Measurements from ENCODE around the gene PCDHB5.
A peak's percentile ranks its signal among the peaks of the same experiment; 100 is the strongest.
"Not testable (repeated sequence)": the region's sequence is repeated elsewhere in the genome, so short reads cannot be mapped to it uniquely, and the experiment has no call there.

Gene PCDHB5

DNA sequence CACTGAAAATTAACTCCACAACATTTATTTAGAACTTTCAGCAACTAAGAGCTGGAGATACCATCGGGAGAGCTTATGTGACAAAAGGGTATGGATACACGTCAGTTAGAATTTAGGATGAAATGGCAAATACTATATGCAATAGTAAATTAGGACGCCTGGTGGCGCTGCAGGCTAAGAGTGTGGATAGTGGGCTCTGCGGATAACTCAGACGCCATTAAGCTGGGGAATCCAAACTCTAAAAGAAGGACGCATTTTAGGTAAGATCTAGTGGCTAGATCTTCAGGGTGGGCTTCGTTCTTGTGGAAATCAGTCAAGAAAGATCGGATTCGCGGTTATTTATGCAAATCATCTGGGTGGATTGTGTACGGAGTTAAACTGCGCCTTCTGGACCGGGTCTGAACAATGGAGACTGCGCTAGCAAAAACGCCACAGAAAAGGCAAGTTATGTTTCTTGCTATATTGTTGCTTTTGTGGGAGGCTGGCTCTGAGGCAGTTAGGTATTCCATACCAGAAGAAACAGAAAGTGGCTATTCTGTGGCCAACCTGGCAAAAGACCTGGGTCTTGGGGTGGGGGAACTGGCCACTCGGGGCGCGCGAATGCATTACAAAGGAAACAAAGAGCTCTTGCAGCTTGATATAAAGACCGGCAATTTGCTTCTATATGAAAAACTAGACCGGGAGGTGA is at the start of gene PCDHB5:
PCDHB5 (plus strand) TSS at position 177 of the 688 bp plus-strand sequence; CDS start at position 406, 229 bp downstream.
- DNase-seq (ENCODE audit: low spot score): peak; percentile 8

DNA sequence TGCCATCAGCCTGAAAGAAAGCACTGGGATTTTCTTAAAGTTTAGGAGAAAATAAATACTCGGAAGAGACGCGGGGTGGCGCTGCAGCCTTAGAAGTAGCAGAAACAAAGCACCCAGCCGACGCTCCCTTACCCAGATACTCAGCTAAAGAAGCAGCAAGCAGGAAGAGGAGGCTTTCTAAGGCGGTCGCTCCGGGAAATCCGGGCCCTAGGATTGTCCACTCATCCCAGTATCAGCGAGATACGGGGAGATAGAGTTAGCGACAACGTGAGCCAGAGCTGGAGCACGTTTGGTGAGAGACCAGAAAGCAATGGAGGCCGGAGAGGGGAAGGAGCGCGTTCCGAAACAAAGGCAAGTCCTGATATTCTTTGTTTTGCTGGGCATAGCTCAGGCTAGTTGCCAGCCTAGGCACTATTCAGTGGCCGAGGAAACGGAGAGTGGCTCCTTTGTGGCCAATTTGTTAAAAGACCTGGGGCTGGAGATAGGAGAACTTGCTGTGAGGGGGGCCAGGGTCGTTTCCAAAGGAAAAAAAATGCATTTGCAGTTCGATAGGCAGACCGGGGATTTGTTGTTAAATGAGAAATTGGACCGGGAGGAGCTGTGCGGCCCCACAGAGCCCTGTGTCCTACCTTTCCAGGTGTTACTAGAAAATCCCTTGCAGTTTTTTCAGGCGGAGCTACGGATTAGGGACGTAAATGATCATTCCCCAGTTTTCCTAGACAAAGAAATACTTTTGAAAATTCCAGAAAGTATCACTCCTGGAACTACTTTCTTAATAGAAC is 40.3 kb upstream of the PCDHB5 start, which contains the start of gene PCDHB2:
PCDHB2 (plus strand) TSS at position 135 of the 782 bp plus-strand sequence; CDS start at position 311, 176 bp downstream.
- peak; percentile 70 for DNase-seq (ENCODE audit: low spot score)

DNA sequence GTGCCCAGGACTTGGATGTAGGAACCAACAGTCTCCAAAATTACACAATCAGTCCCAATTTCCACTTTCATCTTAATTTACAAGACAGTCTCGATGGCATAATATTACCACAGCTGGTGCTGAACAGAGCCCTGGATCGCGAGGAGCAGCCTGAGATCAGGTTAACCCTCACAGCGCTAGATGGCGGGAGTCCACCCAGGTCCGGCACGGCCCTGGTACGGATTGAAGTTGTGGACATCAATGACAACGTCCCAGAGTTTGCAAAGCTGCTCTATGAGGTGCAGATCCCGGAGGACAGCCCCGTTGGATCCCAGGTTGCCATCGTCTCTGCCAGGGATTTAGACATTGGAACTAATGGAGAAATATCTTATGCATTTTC is 39.8 kb upstream of the PCDHB5 start:
- DNase-seq (ENCODE audit: low spot score): no peak

DNA sequence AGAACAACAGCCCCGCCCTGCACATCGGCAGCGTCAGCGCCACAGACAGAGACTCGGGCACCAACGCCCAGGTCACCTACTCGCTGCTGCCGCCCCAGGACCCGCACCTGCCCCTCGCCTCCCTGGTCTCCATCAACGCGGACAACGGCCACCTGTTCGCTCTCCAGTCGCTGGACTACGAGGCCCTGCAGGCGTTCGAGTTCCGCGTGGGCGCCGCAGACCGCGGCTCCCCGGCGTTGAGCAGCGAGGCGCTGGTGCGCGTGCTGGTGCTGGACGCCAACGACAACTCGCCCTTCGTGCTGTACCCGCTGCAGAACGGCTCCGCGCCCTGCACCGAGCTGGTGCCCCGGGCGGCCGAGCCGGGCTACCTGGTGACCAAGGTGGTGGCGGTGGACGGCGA is 38.8 kb upstream of the PCDHB5 start:
- not testable (repeated sequence) for DNase-seq (ENCODE audit: low spot score)

DNA sequence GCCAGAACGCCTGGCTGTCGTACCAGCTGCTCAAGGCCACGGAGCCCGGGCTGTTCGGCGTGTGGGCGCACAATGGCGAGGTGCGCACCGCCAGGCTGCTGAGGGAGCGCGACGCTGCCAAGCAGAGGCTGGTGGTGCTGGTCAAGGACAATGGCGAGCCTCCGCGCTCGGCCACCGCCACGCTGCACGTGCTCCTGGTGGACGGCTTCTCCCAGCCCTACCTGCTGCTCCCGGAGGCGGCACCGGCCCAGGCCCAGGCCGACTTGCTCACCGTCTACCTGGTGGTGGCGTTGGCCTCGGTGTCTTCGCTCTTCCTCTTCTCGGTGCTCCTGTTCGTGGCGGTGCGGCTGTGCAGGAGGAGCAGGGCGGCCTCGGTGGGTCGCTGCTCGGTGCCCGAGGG is 38.4 kb upstream of the PCDHB5 start:
- not testable (repeated sequence) for DNase-seq (ENCODE audit: low spot score)

DNA sequence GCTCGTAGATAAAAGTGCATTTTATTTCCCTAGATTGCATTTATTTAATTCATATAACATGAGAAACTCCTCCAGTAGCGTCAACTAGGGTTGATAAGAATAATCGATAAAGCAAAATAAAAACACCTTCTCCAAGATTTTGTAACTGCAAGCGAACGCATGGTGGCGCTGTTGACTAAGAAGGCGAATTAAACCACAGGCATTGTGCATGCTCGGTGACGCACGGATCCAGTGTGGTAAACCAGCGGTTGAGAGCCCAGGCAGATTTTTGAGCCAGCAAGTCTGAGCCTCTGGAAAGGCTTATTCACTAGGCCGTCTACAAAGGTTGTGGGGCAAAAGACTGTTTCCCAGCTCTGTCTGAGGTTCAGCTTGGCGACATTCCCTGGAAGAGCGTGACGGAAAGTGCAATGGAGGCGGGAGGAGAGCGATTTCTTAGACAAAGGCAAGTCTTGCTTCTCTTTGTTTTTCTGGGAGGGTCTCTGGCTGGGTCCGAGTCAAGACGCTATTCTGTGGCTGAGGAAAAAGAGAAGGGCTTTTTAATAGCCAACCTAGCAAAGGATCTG is 34.7 kb upstream of the PCDHB5 start, which contains the start of gene PCDHB3:
PCDHB3 (plus strand) TSS at position 231 of the 563 bp plus-strand sequence; CDS start at position 408, 177 bp downstream.
- peak; percentile 50 for DNase-seq (ENCODE audit: low spot score)

DNA sequence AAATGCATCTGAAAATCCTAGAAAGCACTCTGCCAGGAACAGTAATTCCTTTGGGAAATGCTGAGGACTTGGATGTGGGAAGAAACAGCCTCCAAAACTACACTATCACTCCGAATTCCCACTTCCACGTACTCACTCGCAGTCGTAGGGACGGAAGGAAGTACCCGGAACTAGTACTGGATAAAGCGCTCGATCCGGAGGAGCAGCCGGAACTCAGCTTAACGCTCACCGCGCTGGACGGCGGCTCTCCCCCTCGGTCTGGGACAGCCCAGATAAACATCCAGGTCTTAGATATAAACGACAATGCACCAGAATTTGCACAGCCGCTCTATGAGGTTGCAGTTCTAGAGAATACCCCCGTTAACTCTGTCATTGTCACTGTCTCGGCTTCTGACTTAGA is 33.9 kb upstream of the PCDHB5 start:
- no peak for DNase-seq (ENCODE audit: low spot score)

DNA sequence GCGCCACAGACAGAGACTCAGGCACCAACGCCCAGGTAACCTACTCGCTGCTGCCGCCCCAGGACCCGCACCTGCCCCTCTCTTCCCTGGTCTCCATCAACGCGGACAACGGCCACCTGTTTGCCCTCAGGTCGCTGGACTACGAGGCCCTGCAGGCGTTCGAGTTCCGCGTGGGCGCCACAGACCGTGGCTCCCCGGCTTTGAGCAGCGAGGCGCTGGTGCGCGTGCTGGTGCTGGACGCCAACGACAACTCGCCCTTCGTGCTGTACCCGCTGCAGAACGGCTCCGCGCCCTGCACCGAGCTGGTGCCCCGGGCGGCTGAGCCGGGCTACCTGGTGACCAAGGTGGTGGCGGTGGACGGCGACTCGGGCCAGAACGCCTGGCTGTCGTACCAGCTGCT is 32.9 kb upstream of the PCDHB5 start:
- DNase-seq (ENCODE audit: low spot score): not testable (repeated sequence)

DNA sequence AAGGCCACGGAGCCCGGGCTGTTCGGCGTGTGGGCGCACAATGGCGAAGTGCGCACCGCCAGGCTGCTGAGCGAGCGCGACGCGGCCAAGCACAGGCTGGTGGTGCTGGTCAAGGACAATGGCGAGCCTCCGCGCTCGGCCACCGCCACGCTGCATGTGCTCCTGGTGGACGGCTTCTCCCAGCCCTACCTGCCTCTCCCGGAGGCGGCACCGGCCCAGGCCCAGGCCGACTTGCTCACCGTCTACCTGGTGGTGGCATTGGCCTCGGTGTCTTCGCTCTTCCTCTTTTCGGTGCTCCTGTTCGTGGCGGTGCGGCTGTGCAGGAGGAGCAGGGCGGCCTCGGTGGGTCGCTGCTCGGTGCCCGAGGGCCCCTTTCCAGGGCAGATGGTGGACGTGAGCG is 32.5 kb upstream of the PCDHB5 start:
- not testable (repeated sequence) for DNase-seq (ENCODE audit: low spot score)

DNA sequence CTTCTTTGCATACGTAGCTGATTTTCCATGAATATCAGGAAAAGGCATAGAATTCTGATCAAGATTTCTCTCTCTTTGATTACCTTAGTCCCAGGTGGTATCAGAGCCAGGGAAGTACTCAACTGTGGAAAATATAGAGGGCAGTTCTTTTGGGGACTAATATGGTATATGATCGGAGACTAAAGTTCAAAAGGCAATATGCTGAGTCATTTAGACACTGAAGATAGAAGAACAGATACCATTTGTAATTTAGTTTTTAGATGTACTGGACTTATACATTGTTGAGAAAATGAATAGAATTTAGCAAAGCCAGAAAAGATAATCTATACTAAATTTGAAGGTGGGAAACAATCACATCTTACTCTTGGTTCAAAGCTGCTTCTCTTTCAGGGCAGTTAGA is 29.7 kb upstream of the PCDHB5 start:
- DNase-seq (ENCODE audit: low spot score): no peak

DNA sequence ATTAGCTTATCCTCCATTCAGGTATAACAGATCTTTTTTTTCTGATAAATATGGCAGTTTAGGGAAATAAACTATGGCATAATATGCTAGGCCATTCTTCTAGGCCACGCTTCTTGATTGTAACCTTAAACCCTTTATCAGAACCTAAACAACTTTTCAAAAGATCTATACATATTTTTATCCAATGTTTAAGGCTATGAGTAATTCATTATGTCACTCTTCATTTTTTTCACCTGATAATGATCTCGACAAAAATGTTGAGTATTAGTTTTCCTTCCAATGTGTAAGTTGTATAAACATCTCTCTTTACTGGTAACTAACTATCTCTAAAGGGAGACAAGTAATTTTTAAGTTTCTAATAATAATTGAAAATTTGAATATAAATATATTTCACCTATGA is 15.8 kb upstream of the PCDHB5 start:
- no peak for DNase-seq (ENCODE audit: low spot score)

DNA sequence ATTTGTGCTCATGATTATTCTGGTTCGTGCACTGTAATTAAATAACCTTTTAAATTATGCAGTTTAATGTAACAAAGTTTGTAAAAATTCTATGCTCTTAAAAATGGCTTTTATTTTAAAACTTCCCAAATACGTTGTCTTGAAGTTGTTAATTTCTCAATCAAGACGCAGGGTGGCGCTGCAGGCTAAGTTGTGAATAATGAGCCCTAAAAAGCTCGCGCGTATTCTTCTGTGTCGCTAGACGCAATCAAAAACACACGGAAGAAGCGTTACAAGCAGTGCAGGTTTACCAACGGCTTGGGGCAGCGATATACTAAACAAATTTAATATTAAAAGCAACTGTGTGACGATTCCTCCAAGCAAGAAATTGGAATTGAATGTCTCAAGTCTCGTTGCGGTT is 13.4 kb upstream of the PCDHB5 start, which contains the start of gene PCDHB4:
PCDHB4 (plus strand) TSS at position 256 of the 400 bp plus-strand sequence. CDS start 181 bp downstream, outside the sequence.
- DNase-seq (ENCODE audit: low spot score): peak; percentile 48

DNA sequence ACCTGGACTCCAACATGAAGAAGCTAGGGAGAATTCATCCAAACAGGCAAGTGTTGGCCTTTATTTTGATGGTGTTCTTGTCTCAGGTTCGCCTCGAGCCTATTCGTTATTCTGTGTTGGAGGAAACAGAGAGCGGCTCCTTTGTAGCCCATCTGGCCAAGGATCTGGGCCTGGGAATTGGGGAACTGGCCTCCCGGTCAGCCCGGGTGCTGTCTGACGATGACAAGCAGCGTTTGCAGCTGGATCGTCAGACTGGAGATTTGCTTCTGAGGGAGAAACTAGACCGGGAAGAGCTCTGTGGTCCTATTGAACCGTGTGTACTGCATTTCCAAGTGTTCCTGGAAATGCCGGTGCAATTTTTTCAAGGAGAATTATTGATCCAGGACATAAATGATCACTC is 13.0 kb upstream of the PCDHB5 start:
- DNase-seq (ENCODE audit: low spot score): peak; percentile 4

DNA sequence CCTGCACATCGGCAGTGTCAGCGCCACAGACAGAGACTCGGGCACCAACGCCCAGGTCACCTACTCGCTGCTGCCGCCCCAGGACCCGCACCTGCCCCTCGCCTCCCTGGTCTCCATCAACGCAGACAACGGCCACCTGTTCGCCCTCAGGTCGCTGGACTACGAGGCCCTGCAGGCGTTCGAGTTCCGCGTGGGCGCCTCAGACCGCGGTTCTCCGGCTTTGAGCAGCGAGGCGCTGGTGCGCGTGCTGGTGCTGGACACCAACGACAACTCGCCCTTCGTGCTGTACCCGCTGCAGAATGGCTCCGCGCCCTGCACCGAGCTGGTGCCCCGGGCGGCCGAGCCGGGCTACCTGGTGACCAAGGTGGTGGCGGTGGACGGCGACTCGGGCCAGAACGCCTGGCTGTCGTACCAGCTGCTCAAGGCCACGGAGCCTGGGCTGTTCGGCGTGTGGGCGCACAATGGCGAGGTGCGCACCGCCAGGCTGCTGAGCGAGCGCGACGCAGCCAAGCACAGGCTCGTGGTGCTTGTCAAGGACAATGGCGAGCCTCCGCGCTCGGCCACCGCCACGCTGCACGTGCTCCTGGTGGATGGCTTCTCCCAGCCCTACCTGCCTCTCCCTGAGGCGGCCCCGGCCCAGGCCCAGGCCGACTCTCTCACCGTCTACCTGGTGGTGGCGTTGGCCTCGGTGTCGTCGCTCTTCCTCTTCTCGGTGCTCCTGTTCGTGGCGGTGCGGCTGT is 11.4 kb upstream of the PCDHB5 start:
- not testable (repeated sequence) for DNase-seq (ENCODE audit: low spot score)

DNA sequence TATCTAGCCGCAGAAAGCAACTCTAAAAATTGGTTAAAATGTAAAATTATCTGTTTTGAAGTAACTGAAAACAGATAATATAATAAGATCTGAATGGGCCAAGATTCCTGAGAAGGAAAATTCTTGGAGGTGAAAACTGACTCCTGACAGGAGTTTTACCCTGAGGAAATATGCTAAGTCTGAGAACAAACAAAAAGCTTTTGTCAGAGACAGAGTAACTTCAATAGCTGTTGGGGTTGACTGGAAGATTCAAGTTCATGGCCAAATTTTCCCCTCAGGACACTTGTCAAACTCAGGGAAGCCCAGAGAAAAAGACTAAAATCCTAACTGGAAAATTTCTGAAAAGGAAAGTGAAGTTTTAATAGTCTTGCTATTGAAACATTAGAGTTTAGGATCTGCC is 7.7 kb upstream of the PCDHB5 start:
- DNase-seq (ENCODE audit: low spot score): no peak

DNA sequence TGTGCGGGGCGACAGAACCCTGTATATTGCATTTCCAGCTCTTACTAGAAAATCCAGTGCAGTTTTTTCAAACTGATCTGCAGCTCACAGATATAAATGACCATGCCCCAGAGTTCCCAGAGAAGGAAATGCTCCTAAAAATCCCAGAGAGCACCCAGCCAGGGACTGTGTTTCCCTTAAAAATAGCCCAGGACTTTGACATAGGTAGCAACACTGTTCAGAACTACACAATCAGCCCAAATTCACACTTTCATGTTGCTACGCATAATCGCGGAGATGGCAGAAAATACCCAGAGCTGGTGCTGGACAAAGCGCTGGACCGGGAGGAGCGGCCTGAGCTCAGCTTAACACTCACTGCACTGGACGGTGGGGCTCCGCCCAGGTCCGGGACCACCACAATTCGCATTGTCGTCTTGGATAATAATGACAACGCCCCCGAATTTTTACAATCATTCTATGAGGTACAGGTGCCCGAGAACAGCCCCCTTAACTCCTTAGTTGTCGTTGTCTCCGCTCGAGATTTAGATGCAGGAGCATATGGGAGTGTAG is 786 bp downstream of the PCDHB5 start:
- DNase-seq (ENCODE audit: low spot score): no peak

DNA sequence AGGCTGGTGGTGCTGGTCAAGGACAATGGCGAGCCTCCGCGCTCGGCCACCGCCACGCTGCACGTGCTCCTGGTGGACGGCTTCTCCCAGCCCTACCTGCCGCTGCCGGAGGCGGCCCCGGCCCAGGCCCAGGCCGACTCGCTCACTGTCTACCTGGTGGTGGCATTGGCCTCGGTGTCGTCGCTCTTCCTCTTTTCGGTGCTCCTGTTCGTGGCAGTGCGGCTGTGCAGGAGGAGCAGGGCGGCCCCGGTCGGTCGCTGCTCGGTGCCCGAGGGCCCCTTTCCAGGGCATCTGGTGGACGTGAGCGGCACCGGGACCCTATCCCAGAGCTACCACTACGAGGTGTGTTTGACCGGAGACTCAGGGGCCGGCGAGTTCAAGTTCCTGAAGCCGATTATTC is 2.3 kb downstream of the PCDHB5 start:
- DNase-seq (ENCODE audit: low spot score): not testable (repeated sequence)

DNA sequence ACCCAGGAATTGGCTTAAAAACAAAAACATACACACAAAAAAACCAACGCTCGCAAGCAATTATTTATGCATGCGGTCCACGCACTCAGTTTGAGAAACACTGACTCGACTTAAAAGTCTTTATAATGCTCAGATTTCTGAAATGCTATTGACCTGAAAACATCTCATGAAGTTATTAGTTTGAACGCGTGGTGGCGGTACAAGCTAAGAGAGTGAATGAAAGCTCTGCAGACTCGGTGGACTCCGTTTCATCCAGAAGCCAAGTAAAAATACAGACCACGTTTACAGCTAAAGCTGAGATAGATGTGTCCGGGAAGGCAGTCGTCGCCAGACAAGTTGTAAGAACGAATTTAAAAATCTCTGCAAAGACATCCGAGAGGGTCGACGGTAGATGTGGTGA is 14.8 kb downstream of the PCDHB5 start, which contains the start of gene PCDHB6:
PCDHB6 (plus strand) TSS at position 246 of the 400 bp plus-strand sequence. CDS start 201 bp downstream, outside the sequence.
- DNase-seq (ENCODE audit: low spot score): peak; percentile 7

DNA sequence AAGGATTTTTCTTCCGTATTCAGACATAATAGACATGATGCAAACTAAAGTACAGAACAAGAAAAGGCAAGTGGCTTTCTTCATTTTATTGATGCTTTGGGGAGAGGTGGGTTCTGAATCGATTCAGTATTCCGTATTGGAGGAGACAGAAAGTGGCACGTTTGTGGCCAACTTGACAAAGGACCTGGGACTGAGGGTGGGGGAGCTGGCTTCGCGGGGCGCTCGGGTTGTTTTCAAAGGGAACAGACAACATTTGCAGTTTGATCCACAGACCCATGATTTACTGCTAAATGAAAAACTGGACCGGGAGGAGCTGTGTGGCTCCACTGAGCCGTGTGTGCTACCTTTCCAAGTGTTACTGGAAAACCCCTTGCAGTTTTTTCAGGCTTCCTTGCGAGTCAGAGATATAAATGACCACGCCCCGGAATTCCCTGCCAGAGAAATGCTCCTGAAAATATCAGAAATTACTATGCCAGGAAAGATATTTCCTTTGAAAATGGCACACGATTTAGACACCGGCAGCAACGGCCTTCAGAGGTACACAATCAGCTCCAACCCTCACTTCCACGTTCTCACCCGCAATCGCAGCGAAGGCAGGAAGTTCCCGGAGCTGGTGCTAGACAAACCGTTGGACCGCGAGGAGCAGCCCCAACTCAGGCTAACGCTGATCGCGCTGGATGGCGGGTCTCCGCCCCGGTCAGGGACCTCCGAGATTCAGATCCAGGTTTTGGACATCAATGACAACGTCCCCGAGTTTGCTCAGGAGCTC is 15.4 kb downstream of the PCDHB5 start:
- no peak for DNase-seq (ENCODE audit: low spot score)

DNA sequence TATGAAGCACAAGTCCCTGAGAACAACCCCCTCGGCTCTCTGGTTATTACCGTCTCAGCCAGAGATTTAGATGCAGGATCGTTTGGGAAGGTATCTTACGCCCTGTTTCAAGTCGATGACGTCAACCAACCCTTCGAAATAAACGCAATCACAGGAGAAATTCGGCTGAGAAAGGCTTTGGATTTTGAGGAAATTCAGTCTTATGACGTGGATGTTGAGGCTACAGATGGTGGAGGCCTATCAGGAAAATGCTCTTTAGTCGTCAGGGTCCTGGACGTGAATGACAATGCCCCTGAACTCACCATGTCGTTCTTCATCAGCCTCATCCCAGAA is 16.0 kb downstream of the PCDHB5 start:
- DNase-seq (ENCODE audit: low spot score): no peak

DNA sequence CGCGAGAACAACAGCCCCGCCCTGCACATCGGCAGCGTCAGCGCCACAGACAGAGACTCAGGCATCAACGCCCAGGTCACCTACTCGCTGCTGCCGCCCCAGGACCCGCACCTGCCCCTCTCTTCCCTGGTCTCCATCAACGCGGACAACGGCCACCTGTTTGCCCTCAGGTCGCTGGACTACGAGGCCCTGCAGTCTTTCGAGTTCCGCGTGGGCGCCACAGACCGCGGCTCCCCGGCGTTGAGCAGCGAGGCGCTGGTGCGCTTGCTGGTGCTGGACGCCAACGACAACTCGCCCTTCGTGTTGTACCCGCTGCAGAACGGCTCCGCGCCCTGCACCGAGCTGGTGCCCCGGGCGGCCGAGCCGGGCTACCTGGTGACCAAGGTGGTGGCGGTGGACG is 16.6 kb downstream of the PCDHB5 start:
- DNase-seq (ENCODE audit: low spot score): not testable (repeated sequence)

All from Ammon's horn (tissue), 1 donor.